A549 treated with ZK216348 at 1 μM for 4 hours (cell line): Measurements from ENCODE around the gene CHD5. TPM values are rescaled to one million over a fixed set of nuclear protein-coding genes. Genes with fewer than 3 reads are reported as not detected.

ENCODE experiments used
- total RNA-seq: library from RNA; stranded (reverse); fragments of 200-300 nt; extraction: Qiagen RNA extraction; gene quantifications from 5 replicates; pipeline ENCODE4 v1.2.3, GENCODE V29; 2022; ENCODE audit warnings: low read depth

Gene CHD5
- 0.90 to 1.4 TPM (median 1.3 TPM) in 5 replicates for total RNA-seq

DNA sequence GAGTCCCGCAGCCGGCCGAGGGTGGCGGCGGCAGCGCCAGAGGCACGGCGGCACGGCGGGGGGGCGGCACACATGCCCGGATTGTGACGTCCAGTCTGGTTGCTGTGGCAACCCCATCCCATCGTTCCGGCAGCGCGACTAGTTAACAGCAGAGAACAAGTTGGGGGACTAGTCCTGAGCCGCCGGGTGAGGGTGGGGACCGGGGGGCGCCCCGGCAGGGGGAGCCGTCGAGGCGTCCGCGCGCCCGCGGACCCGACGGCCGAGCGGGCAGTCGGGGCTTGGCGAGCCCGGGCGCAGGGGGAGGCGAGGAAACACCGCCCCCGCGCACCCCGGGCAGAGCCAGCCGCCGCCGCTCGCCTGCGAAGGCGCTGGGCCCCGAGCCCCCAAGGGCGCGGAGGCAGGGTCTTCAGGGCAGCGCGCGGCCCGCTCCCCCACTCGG is at the start of gene CHD5:
Gene CHD5 (minus strand): TSS at position 54 of the 439 bp plus-strand sequence. CDS start 298 bp downstream, outside the sequence.

DNA sequence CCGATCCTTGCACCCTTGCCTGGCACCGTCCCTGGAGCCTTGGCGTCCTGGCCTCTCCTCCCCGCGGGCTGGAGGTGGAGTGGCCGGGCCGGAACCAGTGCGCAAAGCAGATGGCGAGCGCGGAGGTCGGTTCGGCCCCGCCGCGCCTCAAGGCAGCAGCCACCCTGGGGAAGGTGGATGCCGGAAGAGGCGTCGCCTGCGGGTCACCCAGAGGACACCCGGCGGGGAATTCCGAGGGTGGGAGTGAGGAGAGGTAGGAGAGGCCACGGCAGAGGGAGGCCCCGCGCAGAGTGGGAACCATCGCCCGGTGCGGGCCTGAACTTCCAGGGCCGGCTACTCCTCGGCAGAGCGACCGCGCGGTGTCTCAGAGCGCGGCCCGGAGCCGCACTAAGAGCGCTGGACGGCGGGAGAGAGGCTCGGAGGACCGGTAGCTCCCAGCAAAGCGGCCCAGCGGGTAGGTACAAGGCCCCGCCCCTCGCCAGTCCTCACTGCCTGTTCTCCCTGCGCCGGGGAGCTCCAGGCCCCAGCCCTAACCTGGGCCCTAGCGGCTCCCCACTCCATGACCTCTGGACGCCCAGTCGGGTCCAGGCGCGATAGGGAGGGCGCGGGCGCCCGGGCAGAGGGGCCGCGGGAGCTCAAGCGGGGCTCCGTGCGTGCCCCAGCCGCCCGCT is 25.9 kb upstream of the CHD5 start, which contains the start of gene RNF207:
Gene RNF207 (plus strand): TSS at position 271 of the 671 bp plus-strand sequence. CDS start 417 bp downstream, outside the sequence.

DNA sequence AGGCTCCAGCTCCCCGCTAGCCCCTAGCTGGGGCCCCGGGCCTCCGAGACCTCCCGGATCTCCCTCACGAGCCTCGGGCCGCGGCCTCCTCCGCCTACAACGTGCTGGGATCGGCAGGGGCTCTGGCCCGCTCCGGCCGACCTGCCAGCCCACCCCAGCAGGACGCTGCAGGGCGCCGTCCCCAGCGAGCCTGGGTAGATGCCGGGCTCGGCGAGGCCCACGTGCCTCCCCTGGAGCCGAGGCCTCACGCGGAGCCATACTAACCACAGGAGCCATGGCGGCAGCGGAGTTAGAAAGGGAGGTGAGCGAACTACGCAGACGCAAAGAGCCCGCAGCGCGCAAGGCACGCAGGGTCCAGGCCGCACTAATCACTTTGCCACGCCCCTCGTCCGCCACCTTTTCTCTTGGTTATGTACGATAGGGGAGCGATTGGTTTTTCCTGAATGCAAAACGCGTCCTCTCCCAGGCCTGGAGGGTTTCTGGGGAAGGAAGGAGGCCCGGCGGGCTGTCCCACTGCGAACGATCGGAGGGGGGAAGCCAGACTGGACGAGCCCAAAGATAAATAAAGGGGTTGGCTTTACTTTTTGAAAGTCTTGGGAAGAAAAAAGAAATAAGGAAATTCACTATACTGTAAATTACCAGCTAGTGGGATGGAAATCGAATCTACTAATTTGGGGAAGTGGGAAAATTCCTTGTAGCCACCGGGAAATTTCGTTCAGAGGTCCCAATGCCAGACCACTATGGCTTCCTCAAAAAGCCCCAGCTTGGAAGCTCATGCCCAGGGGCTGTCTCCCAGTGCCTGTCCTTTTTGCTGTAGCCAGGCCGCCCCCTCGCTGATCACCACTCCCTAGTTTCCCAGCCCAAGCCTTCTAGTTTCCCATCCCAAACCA is 19.4 kb upstream of the CHD5 start, which contains the start of gene RPL22:
Gene RPL22 (minus strand): TSS at position 298 of the 890 bp plus-strand sequence. CDS start 22 bp downstream, at position 276.

Other genes with a start within 250 kb of the CHD5 start
- gene NPHP4, start 187.9 kb downstream of the CHD5 start, total RNA-seq: 3.2 to 6.1 TPM (median 5.5 TPM) in 5 replicates
- gene KCNAB2, start 134.4 kb downstream of the CHD5 start, total RNA-seq: 6.2 to 10.0 TPM (median 7.2 TPM) in 5 replicates
- 386 to 657 TPM (median 438 TPM) in 5 replicates for gene RPL22, start 19.3 kb upstream of the CHD5 start, total RNA-seq
- 7.9 to 22.6 TPM (median 13.3 TPM) in 5 replicates for gene RNF207, start 25.8 kb upstream of the CHD5 start, total RNA-seq
- gene ICMT, start 55.6 kb upstream of the CHD5 start, total RNA-seq: 47.3 to 63.4 TPM (median 58.1 TPM) in 5 replicates
- not detected in 5 replicates for gene HES3, start 63.9 kb upstream of the CHD5 start, total RNA-seq
- 1.3 to 2.6 TPM (median 2.0 TPM) in 5 replicates for gene GPR153, start 80.8 kb upstream of the CHD5 start, total RNA-seq
- 45.4 to 93.5 TPM (median 86.6 TPM) in 5 replicates for gene ACOT7, start 213.4 kb upstream of the CHD5 start, total RNA-seq
- 2.2 to 5.3 TPM (median 4.2 TPM) in 5 replicates for gene HES2, start 239.6 kb upstream of the CHD5 start, total RNA-seq
- gene ESPN, start 244.5 kb upstream of the CHD5 start, total RNA-seq: 0.17 to 0.54 TPM (median 0.40 TPM) in 4 of 5 replicates, not detected in the other